Right renal pelvis (tissue), 4 donors: ENCODE data around the gene MAPK4. TPM values are rescaled to one million over a fixed set of nuclear protein-coding genes. Genes with fewer than 3 reads are reported as not detected.
"Not testable (repeated sequence)": the region's sequence is repeated elsewhere in the genome, so short reads cannot be mapped to it uniquely, and the experiment has no call there.

Experiments
- DNase-seq, 4 donors: peaks; one replicate each; pipeline ENCODE4 v3.0.0-alpha.2; 2013; ENCODE audit warnings: low read depth in 4 of 4, low spot score in 3 of 4, missing footprints in 1 of 4
- polyA plus RNA-seq, 4 donors: library from polyadenylated mRNA; unstranded; fragments of 120-200 nt; gene quantifications; one replicate each; pipeline ENCODE4 v1.2.1, GENCODE V29; 2013; ENCODE audit not compliant: insufficient read length in 4 of 4

MAPK4 gene
- polyA plus RNA-seq = 10 to 100 TPM in 2 of 4 donors, 1 to 10 TPM in 2; 8.8 to 10.5 (median 10.1) TPM

- peak in 1 of 4 donors; percentile 34 for DNase-seq
Measured at GRCh38 chr18:50559752-50560680, at the start of gene MAPK4. Gene MAPK4, plus strand, starts transcription at chr18:50560087. Its CDS starts 103,872 bp downstream, at chr18:50663959.

- not testable (repeated sequence) for DNase-seq
Measured at GRCh38 chr18:50517277-50517676, 42.6 kb upstream of the MAPK4 start.

DNA sequence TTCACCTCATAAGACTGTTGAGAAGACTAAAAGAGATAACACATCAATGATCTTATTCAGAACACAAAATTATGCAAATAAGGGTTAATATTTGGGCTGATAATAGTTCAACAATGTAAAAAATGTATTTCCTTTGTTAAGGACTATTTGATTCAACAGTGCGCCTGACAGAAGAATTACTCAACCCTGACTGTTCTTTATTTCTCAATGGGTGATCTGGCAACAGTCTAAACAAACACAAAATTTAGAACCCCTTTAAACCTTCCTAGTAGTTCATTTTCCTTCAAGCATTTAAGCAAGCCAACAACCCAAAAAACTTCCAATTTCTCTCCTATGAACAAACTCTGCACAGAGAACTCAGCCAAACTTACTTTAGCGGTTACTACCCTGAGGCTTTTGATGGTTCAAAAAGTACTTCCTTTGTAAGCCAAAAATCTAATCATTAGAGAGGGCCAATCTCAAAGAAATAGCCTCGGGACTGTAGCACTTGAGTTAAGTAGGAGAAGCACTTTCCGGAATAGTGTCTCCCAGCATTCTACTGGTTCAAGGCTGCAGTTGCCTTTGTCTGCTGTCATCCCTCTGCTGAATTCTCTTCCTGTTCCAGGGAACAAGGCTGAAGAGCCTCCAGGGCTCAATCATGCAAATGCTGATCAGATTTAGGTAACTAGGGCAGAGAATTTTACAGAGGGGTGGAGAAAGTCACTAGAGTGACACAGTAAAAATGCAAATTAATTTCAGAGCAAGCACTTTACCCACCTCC lies 40.9 kb upstream of the MAPK4 start:
- DNase-seq = no peak

GRCh38 chr18:50523165-50523564 lies 36.7 kb upstream of the MAPK4 start:
- DNase-seq = no peak

DNA sequence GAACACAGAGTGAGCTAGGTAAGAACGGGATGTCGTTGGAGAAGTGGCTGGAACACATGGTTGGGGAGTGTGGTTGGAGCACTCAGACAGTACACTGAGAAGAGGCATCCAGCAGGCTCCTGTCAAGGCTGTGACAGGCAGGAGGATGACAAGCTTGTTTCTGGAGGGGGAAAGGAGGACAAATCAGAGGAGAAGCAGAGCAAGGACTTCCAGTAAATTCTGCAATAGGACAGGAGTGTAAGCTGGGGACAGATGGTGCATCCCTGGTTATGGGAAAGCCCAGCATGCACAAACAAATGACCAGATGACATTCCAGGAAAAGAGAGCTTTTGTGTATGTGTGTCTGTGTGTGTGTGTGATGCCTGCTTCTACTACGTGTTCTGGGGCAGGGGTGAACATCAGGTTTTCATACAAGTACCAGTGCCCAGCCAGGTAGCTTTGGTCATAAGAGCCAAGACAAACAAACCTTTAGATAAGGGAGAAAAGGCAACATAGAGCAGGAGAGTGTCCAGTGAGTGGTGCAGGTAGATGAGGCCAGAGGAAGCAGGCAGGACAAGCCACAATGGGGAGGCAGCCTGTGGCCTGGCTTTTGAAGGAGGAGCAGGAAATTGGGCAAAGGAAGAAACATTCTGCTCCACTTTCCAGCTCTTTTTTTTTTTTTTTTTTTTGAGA lies 32.1 kb upstream of the MAPK4 start:
- no peak for DNase-seq

- no peak for DNase-seq
Measured at GRCh38 chr18:50528806-50529205, 31.1 kb upstream of the MAPK4 start.

DNA sequence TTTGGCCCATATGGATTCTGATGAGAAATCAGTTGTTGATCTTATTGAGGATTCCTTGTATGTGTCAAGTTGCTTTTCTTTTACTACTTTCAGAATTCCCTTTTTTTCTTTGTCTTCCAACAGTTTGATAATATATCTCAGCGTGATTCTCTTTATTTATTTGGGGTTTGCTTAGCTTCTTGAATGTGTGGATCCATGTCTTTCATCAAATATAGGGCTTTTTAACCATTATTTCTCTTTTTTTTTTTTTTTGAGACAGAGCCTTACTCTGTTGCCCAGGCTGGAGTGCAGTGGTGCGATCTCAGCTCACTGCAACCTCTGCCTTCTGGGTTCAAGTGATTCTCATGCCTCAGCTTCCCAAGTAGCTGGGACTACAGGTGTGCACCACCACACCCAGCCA lies 26.1 kb upstream of the MAPK4 start:
- not testable (repeated sequence) for DNase-seq

DNA sequence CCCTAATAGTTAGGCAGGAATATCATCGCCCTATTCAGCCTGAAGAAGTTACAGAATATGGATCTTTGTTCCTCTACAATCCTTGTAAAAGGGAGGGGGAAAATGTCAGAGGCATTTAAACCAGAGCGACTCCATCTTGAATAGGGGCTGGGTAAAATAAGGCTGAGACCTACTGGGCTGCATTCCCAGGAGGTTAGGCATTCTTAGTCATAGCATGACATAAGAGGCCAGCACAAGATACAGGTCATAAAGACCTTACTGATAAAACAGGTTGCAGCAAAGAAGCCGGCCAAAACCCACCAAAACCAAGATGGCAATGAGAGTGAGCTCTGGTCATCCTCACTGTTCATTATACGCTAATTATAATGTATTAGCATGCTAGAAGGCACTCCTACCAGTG lies 15.4 kb upstream of the MAPK4 start:
- DNase-seq = not testable (repeated sequence)

DNA sequence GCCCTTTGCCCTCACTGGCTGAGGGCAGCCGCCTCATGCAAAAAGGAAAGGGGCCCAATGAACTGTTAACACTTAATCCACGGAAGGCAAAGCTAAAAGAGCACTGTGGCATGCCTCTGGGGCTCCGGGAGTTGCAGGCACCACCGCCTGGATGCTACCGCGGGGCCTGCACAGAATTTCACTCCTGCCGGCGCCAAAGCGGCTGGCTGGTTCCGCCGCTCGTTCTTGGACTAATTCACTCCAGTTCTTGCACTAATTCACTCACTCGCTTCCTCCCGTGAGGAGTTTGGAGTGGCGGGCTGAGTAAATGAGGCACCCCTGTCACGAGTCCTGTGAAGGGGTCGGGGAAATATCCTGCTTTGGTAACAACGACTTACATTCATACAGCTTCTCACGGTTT lies 14.0 kb upstream of the MAPK4 start:
- DNase-seq = no peak

GRCh38 chr18:50548160-50548559 lies 11.7 kb upstream of the MAPK4 start:
- no peak for DNase-seq

- DNase-seq = not testable (repeated sequence)
Measured at GRCh38 chr18:50551651-50552050, 8.2 kb upstream of the MAPK4 start.

- no peak for DNase-seq
Measured at GRCh38 chr18:50558157-50558556, 1.7 kb upstream of the MAPK4 start.

GRCh38 chr18:50558948-50559751 lies 737 bp upstream of the MAPK4 start:
- DNase-seq = peak in 1 of 4 donors; percentile 8

DNA sequence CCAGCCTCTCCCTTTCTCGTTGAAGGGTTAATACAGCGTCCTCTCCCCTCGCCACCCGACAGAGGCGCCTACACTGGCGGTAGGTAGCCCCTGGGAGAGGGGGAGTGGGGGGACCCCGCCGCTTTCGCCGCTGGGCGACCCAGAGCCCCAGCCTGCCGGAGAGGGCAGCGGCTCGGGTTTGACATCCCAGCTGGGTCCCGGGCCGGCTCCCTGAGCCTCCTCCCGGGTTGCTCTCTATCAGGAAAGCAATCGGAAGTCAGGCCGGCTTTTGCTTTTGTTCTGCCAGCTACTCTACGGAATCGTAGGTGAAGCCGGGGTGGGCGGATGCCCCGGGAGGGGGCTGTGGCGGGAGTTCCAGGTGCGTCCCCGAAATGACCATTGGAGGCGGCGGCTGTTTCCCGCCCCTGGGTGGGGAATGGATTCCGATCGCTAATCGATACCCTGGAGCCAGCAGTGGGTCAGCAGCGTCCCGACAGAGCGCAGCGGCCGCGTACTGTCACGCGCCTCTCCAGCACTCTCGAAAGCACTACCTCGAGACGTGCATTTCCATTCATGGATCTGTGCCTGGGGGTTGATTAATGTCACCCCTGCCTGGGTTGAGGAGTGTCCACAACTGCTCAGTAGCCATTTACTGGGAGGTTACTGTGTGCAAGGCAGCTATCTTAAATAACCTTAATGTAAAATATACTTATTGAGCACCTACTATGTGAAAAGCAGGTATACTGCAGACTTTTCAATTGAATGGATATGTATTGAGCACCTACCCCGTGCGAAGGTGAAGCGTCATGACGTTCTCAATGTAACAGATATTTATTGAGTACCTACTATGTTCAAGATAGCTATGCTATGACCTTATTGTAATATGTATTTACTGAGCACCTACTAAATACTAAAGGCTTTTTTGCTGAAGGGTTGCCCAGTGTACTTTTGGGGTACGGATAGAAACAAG lies 1.1 kb downstream of the MAPK4 start:
- DNase-seq = peak in 1 of 4 donors; percentile 13

- not testable (repeated sequence) for DNase-seq
Measured at GRCh38 chr18:50562258-50562657, 2.4 kb downstream of the MAPK4 start.

- no peak for DNase-seq
Measured at GRCh38 chr18:50562686-50563085, 2.8 kb downstream of the MAPK4 start.

DNA sequence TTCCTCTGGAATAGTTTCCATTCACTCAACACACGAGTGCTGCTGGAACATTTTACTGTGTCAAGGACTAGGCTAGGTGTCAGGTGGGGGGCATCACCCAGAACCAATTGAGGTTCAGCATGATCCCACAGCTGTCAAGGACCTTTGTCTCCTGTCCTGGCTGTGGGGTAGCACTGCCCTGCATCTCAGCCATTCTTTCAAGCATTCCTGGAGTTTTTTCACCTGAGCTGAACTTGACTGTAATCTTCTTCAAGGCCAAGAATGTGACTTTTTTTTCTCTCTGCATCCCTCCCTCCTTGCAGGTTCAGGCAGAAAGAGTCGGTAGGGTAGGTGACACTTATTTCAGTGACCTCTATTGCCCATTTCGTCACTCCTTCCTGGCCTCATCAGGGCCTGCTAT lies 3.5 kb downstream of the MAPK4 start:
- no peak for DNase-seq

GRCh38 chr18:50569930-50570329 lies 10.0 kb downstream of the MAPK4 start:
- no peak for DNase-seq

DNA sequence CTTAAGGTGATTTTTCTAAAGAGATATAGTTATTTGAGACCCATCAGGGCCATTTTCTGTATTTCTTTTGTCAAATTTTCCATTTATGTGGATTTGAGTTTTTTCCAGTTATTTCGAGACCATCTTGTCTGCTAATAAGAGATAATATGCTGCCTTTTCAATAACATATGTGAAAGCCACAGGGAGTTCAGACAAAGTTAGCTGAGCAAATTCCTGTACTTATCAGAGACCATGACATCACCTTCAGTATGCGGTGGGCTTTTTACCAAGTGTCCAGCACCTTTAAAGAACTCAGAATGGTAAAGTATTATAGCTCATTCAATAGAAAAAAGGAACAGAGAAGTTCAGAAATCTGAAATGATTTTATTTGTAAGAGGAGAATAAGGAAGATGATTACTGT lies 11.7 kb downstream of the MAPK4 start:
- no peak for DNase-seq
